ENCODE data around the gene LGALS16.
"Not testable (repeated sequence)": the region's sequence is repeated elsewhere in the genome, so short reads cannot be mapped to it uniquely, and the experiment has no call there.

Gene LGALS16
- total RNA-seq: 0 reads per million in 3 experiments

- no peak for DNase-seq
These were observed at the start of gene LGALS16 for GRCh38 chr19:39655613-39656012. TSS of gene LGALS16 (plus strand) at chr19:39655913. CDS start at chr19:39655962, 49 bp downstream.

GRCh38 chr19:39607021-39607420 lies 48.7 kb upstream of the LGALS16 start:
- no peak for DNase-seq

GRCh38 chr19:39607561-39607960 lies 48.2 kb upstream of the LGALS16 start:
- DNase-seq: no peak

GRCh38 chr19:39613597-39613996 lies 42.1 kb upstream of the LGALS16 start:
- no peak for DNase-seq

GRCh38 chr19:39617745-39618144 lies 38.0 kb upstream of the LGALS16 start:
- no peak for DNase-seq

GRCh38 chr19:39623946-39624345 lies 31.8 kb upstream of the LGALS16 start:
- DNase-seq: no peak

- DNase-seq: not testable (repeated sequence)
These were observed 28.1 kb upstream of the LGALS16 start for GRCh38 chr19:39627631-39628030.

- DNase-seq: no peak
These were observed 24.5 kb upstream of the LGALS16 start for GRCh38 chr19:39631178-39631577.

- DNase-seq: no peak
These were observed 24.1 kb upstream of the LGALS16 start for GRCh38 chr19:39631626-39632025.

- DNase-seq: no peak
These were observed 17.8 kb upstream of the LGALS16 start for GRCh38 chr19:39637891-39638290.

- DNase-seq: no peak
These were observed 13.9 kb upstream of the LGALS16 start for GRCh38 chr19:39641773-39642172.

GRCh38 chr19:39643591-39643990 lies 12.1 kb upstream of the LGALS16 start:
- no peak for DNase-seq

- no peak for DNase-seq
These were observed 9.8 kb upstream of the LGALS16 start for GRCh38 chr19:39645800-39646411.

GRCh38 chr19:39647918-39648317 lies 7.8 kb upstream of the LGALS16 start:
- no peak for DNase-seq

GRCh38 chr19:39659791-39660190 lies 4.1 kb downstream of the LGALS16 start:
- DNase-seq: no peak

- DNase-seq: no peak
These were observed 4.9 kb downstream of the LGALS16 start for GRCh38 chr19:39660661-39661060.

- DNase-seq: no peak
These were observed 5.9 kb downstream of the LGALS16 start for GRCh38 chr19:39661565-39661964.

- DNase-seq: not testable (repeated sequence)
These were observed 14.1 kb downstream of the LGALS16 start for GRCh38 chr19:39669860-39670259.

- no peak for DNase-seq
These were observed 15.3 kb downstream of the LGALS16 start for GRCh38 chr19:39670998-39671397.

- DNase-seq: peak; percentile 46
These were observed 16.1 kb downstream of the LGALS16 start for GRCh38 chr19:39671739-39672363.

- DNase-seq: no peak
These were observed 16.8 kb downstream of the LGALS16 start for GRCh38 chr19:39672473-39672872.

- not testable (repeated sequence) for DNase-seq
These were observed 18.1 kb downstream of the LGALS16 start for GRCh38 chr19:39673862-39674261.

GRCh38 chr19:39676004-39676403 lies 20.3 kb downstream of the LGALS16 start:
- no peak for DNase-seq

Data from central memory CD4-positive, alpha-beta T cell (primary cell).